Gastrocnemius medialis (tissue), 4 donors: ENCODE results near the gene CRYBB3.
A peak's percentile ranks its signal among the peaks of the same experiment; 100 is the strongest.

Experiments used
- POLR2A ChIP-seq, 2 donors: fragments of 450-650 bp; IDR thresholded peaks; one replicate each; pipeline ENCODE4 v1.6.1; 2017; ENCODE audit warnings: antibody characterized with exemption in 2 of 2, mild to moderate bottlenecking in 2 of 2, moderate library complexity in 2 of 2
- TF ChIP-seq, protein P1 (sequence below), 5 experiments: fragments of 450-650 bp in 3 of 5; fragments of 200-600 bp in 2 of 5; sonication (generic) in 2 of 5; IDR thresholded peaks in 4 of 5; conservative IDR thresholded peaks in 1 of 5; 1 replicate in 4 of 5; 2 replicates in 1 of 5; pipeline ENCODE4 v1.5.1; 2016 to 2019; ENCODE audit warnings: antibody characterized with exemption in 5 of 5, mild to moderate bottlenecking in 3 of 5, moderate library complexity in 3 of 5

DNA sequence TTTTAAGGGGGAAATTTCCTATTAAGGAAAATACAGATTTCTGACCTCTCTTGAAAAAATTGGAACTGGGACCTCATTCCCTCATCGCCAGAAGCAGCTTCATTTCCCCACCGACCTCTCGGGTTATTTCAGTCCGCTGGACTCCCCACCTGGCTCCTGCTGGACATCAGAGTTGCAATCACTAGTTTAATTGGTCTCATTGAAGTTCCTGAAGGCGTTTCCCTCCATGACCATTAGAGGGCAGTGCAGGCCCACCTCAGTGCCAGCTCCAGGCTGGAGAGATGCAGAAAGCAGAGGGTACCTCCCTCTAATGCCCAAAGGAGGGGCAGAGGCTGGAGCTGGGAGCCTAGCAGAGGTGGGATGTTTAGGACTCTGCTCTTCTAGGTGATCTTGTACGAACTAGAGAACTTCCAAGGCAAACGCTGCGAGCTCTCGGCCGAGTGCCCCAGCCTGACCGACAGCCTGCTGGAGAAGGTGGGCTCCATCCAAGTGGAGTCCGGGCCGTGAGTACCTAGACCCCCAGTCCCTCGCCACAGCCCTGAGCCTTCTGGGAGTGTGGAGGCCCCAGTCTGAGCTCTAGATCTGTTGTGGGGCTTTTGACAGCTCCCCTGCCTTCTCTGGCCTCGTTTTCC, 2.7 kb downstream of the CRYBB3 start:
- TF ChIP-seq, protein P1, sequence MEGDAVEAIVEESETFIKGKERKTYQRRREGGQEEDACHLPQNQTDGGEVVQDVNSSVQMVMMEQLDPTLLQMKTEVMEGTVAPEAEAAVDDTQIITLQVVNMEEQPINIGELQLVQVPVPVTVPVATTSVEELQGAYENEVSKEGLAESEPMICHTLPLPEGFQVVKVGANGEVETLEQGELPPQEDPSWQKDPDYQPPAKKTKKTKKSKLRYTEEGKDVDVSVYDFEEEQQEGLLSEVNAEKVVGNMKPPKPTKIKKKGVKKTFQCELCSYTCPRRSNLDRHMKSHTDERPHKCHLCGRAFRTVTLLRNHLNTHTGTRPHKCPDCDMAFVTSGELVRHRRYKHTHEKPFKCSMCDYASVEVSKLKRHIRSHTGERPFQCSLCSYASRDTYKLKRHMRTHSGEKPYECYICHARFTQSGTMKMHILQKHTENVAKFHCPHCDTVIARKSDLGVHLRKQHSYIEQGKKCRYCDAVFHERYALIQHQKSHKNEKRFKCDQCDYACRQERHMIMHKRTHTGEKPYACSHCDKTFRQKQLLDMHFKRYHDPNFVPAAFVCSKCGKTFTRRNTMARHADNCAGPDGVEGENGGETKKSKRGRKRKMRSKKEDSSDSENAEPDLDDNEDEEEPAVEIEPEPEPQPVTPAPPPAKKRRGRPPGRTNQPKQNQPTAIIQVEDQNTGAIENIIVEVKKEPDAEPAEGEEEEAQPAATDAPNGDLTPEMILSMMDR (IDR thresholded peaks at IDR 0.05 in 4 of 5, conservative IDR thresholded peaks at IDR 0.05 in 1 of 5), result peak; percentile 13 to 81 (median 60)
- no peak for TF ChIP-seq POLR2A (IDR thresholded peaks at IDR 0.05)
